HT-29 (cell line): ENCODE results near the gene MED15. TPM values are rescaled to one million over a fixed set of nuclear protein-coding genes. Genes with fewer than 3 reads are reported as not detected.
"Not testable (repeated sequence)": the region's sequence is repeated elsewhere in the genome, so short reads cannot be mapped to it uniquely, and the experiment has no call there.

Experiments used
- DNase-seq: peaks from one replicate; pipeline ENCODE4 v3.0.0-alpha.2; 2015; ENCODE audit warnings: low spot score
- total RNA-seq: library from RNA; depleted of rRNA; stranded (reverse); fragments of >200 nt; shearing (Covaris generic); gene quantifications from 2 replicates; pipeline ENCODE4 v1.2.3, GENCODE V29; 2014

The MED15 gene
- total RNA-seq, 1 experiment from 2014 or later = 127 TPM

DNA sequence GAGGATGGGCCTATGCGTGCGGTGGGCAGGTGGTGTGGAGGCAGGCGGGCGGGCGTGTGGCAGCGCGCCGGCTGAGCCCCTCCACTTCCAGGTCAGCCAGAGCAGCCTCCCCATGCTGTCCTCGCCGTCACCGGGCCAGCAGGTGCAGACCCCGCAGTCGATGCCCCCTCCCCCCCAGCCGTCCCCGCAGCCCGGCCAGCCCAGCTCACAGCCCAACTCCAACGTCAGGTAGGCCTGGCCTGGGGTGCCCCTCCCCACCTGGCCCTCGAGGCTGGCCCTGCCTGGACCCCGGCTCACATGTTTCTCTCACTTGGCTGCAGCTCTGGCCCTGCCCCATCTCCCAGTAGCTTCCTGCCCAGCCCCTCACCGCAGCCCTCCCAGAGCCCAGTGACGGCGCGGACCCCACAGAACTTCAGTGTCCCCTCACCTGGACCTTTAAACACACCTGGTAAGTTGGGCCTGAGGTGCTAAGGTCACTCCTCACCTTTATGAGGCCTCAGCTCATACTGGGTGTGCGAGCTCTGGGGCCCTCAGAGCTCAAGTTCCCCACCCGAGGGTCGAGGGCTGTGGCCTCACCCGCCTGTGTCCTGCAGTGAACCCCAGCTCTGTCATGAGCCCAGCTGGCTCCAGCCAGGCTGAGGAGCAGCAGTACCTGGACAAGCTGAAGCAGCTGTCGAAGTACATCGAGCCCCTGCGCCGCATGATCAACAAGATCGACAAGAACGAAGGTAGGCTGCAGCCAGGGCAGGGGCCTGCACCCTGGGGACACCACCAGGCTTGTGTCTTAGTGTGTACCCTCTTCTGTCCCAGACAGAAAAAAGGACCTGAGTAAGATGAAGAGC, 75.3 kb downstream of the MED15 start:
- no peak for DNase-seq

- DNase-seq = peak; percentile 25
These were observed 76.1 kb downstream of the MED15 start for GRCh38 chr22:20583471-20583922.

DNA sequence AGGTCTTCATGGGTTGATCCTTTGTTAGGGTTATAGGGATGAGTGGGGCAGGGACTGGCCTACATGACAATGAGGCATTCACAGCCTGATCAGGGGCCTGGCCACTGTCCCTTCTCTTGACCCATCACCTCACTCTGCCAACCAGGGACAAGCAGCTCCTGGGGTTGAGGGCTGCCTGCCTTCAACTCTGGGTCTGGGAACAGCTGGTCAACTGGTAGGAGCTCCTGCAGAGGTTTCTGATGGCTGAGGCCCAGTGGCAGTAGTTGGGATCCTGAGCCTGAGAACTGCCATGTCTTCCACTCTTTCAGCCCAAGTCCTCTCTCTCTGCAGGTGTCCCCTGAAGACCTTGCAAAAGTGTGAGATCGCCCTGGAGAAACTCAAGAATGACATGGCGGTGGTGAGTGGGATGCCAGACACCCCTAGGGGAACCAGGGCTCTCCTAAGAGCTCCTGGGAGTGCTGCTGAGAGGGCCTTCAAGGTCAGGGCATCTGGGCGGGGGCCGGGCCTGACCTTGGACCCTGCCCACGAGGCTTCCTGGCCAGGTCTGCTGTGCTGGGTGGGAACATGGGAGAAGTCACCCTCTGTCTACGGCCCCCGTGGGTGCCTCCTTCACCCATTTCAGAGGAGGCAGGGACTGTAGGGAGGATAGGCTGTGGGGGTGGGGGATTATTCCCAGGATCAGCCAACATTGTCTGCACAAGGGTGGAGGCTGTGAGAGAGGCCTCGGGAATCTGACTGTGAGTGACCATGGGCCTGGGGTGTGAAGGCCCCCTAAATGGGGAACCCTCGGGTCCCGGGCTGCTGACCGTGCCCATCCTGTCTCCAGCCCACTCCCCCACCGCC, 76.8 kb downstream of the MED15 start:
- DNase-seq = no peak

DNA sequence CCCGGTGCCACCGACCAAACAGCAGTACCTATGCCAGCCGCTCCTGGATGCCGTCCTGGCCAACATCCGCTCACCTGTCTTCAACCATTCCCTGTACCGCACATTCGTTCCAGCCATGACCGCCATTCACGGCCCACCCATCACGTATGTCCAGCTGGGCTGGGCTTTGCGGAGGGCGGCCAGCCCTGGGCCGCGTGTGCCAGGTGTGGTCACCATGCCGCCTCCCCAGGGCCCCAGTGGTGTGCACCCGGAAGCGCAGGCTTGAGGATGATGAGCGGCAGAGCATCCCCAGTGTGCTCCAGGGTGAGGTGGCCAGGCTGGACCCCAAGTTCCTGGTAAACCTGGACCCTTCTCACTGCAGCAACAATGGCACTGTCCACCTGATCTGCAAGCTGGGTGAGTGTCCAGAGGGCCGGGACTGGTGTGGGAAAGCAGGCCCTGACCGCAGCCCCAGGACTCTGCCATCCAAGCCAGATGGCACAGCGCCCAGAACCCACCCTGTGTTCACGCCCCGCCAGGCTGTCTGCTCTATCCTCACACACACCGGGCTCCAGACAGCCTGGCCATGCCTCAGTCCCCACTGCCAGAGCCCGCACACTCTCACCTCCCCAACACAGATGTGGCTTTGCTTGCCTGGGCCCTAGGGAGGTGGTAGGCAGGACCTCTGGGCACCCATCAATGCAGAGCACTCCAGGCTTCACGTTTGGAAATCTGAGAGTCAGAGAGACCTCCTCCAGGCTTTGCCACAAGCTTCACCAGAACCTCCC, 77.6 kb downstream of the MED15 start:
- no peak for DNase-seq

DNA sequence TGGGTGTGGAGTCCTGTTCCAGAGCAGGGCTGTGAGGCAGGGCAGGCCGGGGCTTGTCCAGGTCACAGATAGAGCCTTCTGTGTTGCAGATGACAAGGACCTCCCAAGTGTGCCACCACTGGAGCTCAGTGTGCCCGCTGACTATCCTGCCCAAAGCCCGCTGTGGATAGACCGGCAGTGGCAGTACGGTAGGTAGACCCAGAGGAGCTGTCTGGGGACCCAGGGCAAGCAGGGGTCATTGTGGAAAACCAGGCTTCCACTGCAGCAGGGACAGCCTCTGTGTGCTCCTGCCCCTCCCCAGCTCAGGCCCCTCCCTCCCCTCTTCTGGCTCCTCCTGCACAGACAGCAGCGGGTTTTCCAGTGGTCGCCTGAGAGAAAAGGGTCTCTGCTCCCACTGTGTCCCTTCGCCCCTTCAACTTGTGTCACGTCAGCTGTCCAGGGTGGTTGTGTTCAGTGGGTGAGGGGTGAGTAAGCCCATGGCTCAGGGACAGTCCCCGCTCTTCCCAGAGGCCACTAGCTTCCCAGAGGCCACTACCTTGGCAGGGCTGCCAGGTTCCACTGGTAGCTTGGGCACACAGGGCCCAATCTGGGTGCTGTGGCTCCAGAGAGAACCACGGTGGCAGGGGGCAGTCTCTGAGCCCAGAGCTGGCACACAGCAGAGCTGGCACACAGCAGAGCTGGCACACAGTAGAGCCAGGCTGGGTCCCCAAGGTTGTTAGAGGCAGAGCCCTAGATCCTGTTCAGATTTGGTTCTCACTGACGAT, 78.4 kb downstream of the MED15 start:
- DNase-seq = no peak

- no peak for DNase-seq
These were observed 79.0 kb downstream of the MED15 start for GRCh38 chr22:20586403-20586745.

DNA sequence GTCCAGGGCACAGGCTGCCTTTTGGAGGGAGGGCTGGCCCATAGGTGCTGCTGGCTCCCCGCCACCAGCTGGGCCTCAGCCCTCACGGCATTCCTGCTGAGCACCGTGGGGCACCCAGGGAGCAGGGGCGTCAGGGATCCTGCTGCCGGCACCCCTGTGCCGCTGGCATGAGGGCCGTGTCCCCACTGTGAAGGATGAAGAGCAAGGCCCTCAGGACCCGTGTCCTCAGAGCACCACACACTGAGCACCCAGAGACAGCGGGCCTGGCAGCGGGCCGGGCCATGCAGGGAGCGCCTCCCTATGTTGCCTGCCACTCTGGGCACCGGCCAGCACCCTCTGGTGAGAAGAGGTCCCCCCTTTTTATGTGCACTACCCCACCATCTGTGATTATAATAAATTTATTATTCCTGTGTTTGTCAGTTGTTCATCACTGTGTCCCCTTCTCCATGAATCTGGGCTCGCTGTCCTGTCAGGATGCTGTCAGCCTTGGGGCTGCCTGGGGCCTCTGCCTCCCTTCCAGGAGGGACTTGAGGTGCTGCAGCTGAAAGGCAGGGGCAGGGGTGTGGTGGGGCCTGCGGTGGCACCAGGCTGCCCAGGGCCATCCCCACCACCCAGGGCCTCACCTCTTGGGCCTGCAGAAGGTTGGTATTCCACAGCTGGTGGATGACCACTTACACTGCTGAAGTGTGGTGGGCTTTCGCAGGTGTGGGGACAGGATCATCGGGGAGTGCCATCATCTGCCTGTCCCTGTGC, 80.0 kb downstream of the MED15 start:
- DNase-seq = no peak

DNA sequence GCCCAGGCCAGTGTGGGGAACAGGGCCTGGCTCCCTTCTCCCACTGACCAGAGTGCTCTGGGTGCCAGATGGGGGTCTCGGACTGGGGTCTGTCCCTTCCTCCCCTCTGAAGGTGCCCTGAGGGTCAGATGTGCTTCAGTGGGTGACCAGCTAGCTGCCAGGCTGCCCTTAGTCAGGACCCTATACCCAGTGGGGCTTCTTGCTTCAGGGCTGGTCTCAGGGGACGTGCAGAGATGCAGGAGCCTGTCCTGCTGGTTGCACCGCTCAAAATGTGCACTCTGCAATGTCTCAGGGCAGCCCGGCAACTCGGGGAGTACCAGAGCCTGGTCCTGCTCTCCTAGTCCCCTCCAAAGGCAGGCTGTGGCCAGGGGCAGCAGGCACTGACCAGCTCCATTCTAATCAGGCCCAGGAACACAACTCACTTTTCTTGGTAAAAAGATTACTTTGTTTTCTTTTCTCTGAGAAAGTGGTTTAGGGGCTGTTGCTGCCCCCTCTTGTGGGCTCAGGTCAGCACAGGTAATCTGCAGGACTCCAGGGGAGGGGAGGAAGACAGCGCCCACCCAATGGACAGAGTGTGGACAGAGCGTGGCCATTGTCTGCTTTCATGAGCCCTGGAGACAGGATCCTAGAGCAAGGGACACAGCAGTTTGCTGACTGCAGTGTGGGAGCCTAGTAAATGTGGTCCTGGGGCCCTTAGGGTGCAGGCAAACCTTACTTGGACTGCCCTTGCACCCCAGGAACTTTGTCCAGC, 80.9 kb downstream of the MED15 start:
- DNase-seq = peak; percentile 18

- DNase-seq = no peak
These were observed 81.6 kb downstream of the MED15 start for GRCh38 chr22:20588843-20589581.

- DNase-seq = no peak
These were observed 82.4 kb downstream of the MED15 start for GRCh38 chr22:20589614-20590476.

GRCh38 chr22:20590477-20591294, 83.3 kb downstream of the MED15 start:
- no peak for DNase-seq

DNA sequence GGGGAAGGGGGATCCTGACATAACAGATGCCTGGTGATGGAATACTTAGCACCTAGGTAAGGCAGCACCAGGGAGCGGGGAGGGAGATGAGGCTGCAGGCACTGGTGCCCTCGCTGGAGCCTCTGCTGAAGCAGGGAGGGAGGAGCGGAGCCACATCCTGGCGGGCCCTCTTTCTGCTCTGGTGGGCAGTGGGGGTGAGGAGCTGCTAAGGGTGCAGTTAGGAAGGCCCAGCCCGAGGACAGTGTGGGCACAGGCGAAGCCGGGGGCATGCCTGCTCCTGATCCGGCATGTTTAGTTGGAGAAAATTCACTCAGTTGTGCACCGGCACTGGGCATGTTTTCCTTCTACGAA, 83.9 kb downstream of the MED15 start:
- no peak for DNase-seq

DNA sequence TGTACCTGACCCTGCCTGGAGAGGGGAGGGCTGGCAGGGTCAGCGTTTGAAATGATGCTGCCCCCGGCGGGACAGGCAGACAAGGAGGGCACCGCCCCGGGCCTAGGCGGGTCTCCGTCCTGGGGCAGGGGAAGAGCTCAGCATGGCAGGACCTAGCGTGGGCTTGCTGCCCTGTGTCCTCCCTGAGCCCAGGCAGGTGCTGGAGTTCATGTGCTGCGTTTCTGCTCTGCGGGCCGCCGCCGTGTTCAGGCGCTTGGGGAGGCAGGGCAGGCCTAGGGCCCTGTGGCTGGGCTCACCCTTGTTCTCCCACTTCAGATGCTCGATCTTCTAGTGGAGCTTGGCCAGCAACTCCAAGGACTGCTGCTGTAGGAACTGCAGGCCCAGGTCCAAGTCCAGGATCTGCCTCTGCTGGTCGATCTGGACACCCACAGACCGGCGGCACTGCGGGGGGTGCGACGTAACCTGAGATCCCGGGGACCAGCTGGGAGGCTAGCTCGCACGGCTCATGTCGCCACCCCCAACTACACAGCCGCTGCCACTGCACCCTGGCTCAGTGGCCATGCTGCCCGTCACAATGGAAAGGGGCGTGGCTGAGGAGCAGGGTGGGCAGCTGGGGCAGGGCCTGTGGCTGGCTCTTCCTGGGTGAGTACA, 84.4 kb downstream of the MED15 start:
- no peak for DNase-seq

- not testable (repeated sequence) for DNase-seq
These were observed 86.6 kb downstream of the MED15 start for GRCh38 chr22:20594038-20594437.

DNA sequence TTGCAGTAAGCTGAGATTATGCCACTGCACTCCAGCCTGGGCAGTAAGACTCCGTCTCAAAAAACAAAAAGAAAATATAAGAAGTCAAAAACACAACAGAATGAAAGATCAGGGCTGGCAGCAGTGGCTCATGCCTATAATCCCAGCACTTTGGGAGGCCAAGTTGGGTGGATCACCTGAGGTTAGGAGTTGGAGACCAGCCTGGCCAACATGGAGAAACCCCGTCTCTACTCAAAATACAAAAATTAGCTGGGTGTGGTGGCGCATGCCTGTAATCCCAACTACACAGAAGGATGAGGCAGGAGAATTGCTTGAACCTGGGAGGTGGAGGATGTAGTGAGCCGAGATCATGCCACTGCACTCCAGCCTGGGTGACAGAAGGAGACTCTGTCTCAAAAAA, 87.1 kb downstream of the MED15 start:
- not testable (repeated sequence) for DNase-seq

GRCh38 chr22:20595461-20595860, 88.1 kb downstream of the MED15 start:
- no peak for DNase-seq

GRCh38 chr22:20599117-20599516, 91.7 kb downstream of the MED15 start:
- DNase-seq = no peak
